MM.1S (cell line): ENCODE measurements around the gene EID3.

Experiments
- DNase-seq: peaks from one replicate; pipeline ENCODE4 v3.0.0-alpha.2; 2015
- H2AFZ ChIP-seq: fragments of 300-600 bp; sonication (generic); 2 replicates; pipeline ENCODE4 v1.6.0; 2016; ENCODE audit warnings: antibody characterized with exemption, low read length
- H3F3A ChIP-seq: fragments of 300-600 bp; sonication (generic); 2 replicates; pipeline ENCODE4 v1.6.1; 2016; ENCODE audit warnings: mild to moderate bottlenecking, antibody characterized with exemption, low read length, moderate library complexity, mixed read lengths; ENCODE audit not compliant: insufficient read depth
- H3K27ac ChIP-seq: fragments of 300-600 bp; sonication (generic); 2 replicates; pipeline ENCODE4 v1.5.1; 2016; ENCODE audit warnings: mild to moderate bottlenecking, low read length
- H3K27me3 ChIP-seq: fragments of 300-600 bp; sonication (generic); replicated peaks from 2 replicates; pipeline ENCODE4 v1.6.0; 2016; ENCODE audit warnings: low read length; ENCODE audit not compliant: insufficient read depth
- H3K36me3 ChIP-seq: fragments of 300-600 bp; sonication (generic); replicated peaks from 2 replicates; pipeline ENCODE4 v1.6.1; 2016; ENCODE audit warnings: mild to moderate bottlenecking, low read length, mixed read lengths; ENCODE audit not compliant: insufficient read depth
- H3K4me1 ChIP-seq: fragments of 300-600 bp; sonication (generic); 2 replicates; pipeline ENCODE4 v1.6.1; 2016; ENCODE audit warnings: low read length, mixed read lengths
- H3K4me2 ChIP-seq: fragments of 300-600 bp; sonication (generic); 2 replicates; pipeline ENCODE4 v1.6.0; 2016; ENCODE audit warnings: low read depth, low read length
- H3K4me3 ChIP-seq: fragments of 300-600 bp; sonication (generic); 2 replicates; pipeline ENCODE4 v1.5.1; 2016; ENCODE audit warnings: low read length, mixed read lengths
- H3K79me2 ChIP-seq: fragments of 300-600 bp; sonication (generic); 2 replicates; pipeline ENCODE4 v1.6.1; 2016; ENCODE audit warnings: mixed run types, low read length, mixed read lengths
- H3K9ac ChIP-seq: fragments of 300-600 bp; sonication (generic); 2 replicates; pipeline ENCODE4 v1.6.1; 2016; ENCODE audit warnings: low read length, mixed read lengths
- H3K9me2 ChIP-seq: fragments of 300-600 bp; sonication (generic); replicated peaks from 2 replicates; pipeline ENCODE4 v1.6.1; 2016; ENCODE audit warnings: mild to moderate bottlenecking, low read length, mixed read lengths; ENCODE audit not compliant: insufficient read depth
- H3K9me3 ChIP-seq: fragments of 300-600 bp; sonication (generic); replicated peaks from 2 replicates; pipeline ENCODE4 v1.6.1; 2016; ENCODE audit warnings: mild to moderate bottlenecking, low read length, mixed read lengths; ENCODE audit not compliant: insufficient read depth
- H4K20me1 ChIP-seq: fragments of 300-600 bp; sonication (generic); 2 replicates; pipeline ENCODE4 v1.6.1; 2016; ENCODE audit warnings: mild to moderate bottlenecking, low read length, moderate library complexity, mixed read lengths; ENCODE audit not compliant: insufficient read depth
- CTCF ChIP-seq: fragments of 300-600 bp; sonication (generic); IDR thresholded peaks from 2 replicates; pipeline ENCODE4 v1.5.1; 2016; ENCODE audit warnings: antibody characterized with exemption, low read length, mixed read lengths
- EZH2 ChIP-seq: fragments of 300-600 bp; sonication (generic); optimal IDR thresholded peaks from 2 replicates; pipeline ENCODE3; 2017; ENCODE audit warnings: low read depth, mild to moderate bottlenecking, antibody characterized with exemption, low read length, mixed read lengths
- EZH2phosphoT487 ChIP-seq: fragments of 300-600 bp; sonication (generic); IDR thresholded peaks from 2 replicates; pipeline ENCODE4 v1.6.1; 2018; ENCODE audit warnings: antibody characterized with exemption, low read length

The EID3 gene

DNA sequence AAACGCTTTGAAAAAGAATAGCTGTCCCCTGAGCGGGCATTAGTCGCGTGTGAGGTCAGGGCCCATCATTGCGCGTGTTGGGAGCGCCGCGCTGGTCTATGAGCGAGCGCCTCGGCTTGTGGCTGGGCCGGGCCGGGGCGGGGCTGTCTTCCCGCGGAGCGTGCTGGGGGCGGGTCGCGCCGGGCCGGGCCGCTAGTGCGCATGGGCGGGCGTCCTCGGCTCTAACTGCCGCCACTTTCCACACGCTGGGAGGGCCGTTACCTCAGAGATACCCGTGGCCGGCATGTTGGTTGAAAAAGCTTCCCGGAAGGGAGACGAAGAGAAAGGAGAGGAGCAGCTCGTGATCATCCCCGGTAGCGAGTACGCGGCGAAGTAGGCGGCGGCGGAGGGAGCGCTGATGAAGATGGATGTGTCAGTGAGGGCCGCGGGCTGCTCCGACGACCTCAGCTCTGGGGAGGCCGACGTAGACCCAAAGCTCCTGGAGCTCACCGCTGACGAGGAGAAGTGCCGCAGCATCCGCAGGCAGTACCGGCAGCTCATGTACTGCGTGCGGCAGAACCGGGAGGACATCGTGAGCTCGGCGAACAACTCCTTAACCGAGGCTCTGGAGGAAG is at the start of gene EID3:
EID3 (plus strand) TSS at position 202 of the 614 bp plus-strand sequence; CDS start at position 398, 196 bp downstream.
- H3K9ac ChIP-seq, result no peak within 1 kb of the TSS
- DNase-seq, result no peak
- H3K27ac ChIP-seq, result no peak within 1 kb of the TSS
- TF ChIP-seq CTCF (no peak), EZH2phosphoT487 (no peak)
- no peaks in the 10 kb centered on the region for H3K4me1 ChIP-seq
- 0 out of 2 replicates have a peak, but pooled peaks cover 4% of the 10 kb centered on the region for H3F3A ChIP-seq
- no peaks in the 10 kb centered on the region for H3K9me2 ChIP-seq
- peaks cover 33% of the 10 kb centered on the region; the same call in 1 of the 2 replicates for H4K20me1 ChIP-seq
- H3K36me3 ChIP-seq, result peaks cover 10% of the 10 kb centered on the region; the same call in 1 of the 2 replicates
- no peak within 1 kb of the TSS for H3K4me3 ChIP-seq
- no peaks in the 10 kb centered on the region for H3K27me3 ChIP-seq
- H2AFZ ChIP-seq, result no peak within 1 kb of the TSS
- no peaks in the 10 kb centered on the region for H3K9me3 ChIP-seq
- peaks cover 99% of the 10 kb centered on the region for H3K79me2 ChIP-seq
- H3K4me2 ChIP-seq, result no peak within 1 kb of the TSS

- Histone ChIP-seq H3K27ac (no peak overlapping the region), H3K4me2 (no peak overlapping the region), H4K20me1 (no peaks in the 10 kb centered on the region), H3K4me1 (no peaks in the 10 kb centered on the region), H3K36me3 (no peaks in the 10 kb centered on the region), H3K4me3 (no peak overlapping the region), H3F3A (no peaks in the 10 kb centered on the region), H2AFZ (no peak overlapping the region), H3K9ac (no peak overlapping the region), H3K27me3 (no peaks in the 10 kb centered on the region), H3K79me2 (no peaks in the 10 kb centered on the region), H3K9me2 (no peaks in the 10 kb centered on the region), H3K9me3 (no peaks in the 10 kb centered on the region)
- no peak for TF ChIP-seq CTCF
- no peak for TF ChIP-seq EZH2phosphoT487
- no peak for TF ChIP-seq EZH2
- no peak for DNase-seq
Measured at GRCh38 chr12:104257913-104258472, 45.5 kb upstream of the EID3 start.

DNA sequence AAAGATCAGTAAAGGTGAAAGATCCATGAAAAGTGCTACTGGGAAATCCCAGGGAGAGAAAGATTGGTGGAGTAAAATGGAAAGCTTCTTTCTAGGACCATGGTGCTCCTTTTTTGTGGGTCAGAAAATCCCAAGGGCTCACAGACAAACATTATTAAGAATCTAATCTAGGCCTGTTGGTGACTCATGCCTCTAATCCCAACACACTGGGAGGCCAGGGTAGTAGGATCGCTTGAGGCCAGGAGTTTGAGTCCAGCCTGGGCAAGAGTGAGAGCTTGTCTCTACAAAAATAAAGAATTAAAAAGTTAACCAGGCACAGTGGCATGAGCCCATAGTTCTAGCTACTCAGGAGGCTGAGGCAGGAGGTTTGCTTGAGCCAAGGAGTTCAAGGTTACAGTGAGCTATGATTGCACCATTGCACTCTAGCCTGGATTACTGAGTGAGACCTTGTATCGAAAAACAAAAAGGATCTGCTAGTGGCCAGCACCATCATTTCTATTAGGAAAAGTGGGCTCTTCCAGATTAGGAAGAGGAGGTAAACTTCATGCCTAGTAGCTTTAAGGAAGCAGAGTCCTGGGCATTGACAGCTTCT is 45.0 kb upstream of the EID3 start:
- Histone ChIP-seq H2AFZ (no peak overlapping the region), H3K4me2 (no peak overlapping the region), H3F3A (no peaks in the 10 kb centered on the region), H3K9ac (no peak overlapping the region), H3K27me3 (no peaks in the 10 kb centered on the region), H3K9me3 (no peaks in the 10 kb centered on the region), H3K36me3 (no peaks in the 10 kb centered on the region), H4K20me1 (no peaks in the 10 kb centered on the region), H3K4me3 (no peak overlapping the region), H3K79me2 (no peaks in the 10 kb centered on the region), H3K27ac (no peak overlapping the region), H3K4me1 (no peaks in the 10 kb centered on the region), H3K9me2 (no peaks in the 10 kb centered on the region)
- no peak for TF ChIP-seq EZH2phosphoT487
- TF ChIP-seq CTCF, result no peak
- no peak for DNase-seq
